NCI-H2029 treated with DMSO at 0.1 percent for 48 hours (cell line): Measurements from ENCODE around the gene OR51A2.
"Not testable (repeated sequence)": the region's sequence is repeated elsewhere in the genome, so short reads cannot be mapped to it uniquely, and the experiment has no call there.

ENCODE experiments used
- DNase-seq: peaks from one replicate; lab custom pipeline; 2025; lab: John Stamatoyannopoulos, UW

The OR51A2 gene, protein sequence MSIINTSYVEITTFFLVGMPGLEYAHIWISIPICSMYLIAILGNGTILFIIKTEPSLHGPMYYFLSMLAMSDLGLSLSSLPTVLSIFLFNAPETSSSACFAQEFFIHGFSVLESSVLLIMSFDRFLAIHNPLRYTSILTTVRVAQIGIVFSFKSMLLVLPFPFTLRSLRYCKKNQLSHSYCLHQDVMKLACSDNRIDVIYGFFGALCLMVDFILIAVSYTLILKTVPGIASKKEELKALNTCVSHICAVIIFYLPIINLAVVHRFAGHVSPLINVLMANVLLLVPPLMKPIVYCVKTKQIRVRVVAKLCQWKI

DNA sequence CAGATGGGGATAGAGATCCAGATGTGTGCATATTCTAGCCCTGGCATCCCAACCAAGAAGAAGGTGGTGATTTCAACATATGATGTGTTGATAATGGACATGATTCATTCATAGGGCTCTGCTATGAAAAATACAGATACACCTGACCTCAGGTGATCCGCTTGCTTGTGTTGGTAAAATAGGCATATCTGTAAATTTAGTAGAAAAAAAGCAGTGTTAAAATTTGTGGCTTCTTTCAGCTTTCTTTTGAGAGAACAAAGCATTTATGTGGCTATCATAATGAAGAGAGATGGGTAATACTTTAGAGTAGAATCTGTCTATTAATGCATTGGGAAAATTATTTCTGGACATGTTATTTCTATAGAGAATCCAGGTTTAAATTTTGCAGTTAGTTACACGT is at the start of gene OR51A2:
Gene OR51A2, minus strand, starts transcription at position 101 of the 400 bp plus-strand sequence. Its CDS starts 0 bp downstream, at position 101.
- not testable (repeated sequence) for DNase-seq

DNA sequence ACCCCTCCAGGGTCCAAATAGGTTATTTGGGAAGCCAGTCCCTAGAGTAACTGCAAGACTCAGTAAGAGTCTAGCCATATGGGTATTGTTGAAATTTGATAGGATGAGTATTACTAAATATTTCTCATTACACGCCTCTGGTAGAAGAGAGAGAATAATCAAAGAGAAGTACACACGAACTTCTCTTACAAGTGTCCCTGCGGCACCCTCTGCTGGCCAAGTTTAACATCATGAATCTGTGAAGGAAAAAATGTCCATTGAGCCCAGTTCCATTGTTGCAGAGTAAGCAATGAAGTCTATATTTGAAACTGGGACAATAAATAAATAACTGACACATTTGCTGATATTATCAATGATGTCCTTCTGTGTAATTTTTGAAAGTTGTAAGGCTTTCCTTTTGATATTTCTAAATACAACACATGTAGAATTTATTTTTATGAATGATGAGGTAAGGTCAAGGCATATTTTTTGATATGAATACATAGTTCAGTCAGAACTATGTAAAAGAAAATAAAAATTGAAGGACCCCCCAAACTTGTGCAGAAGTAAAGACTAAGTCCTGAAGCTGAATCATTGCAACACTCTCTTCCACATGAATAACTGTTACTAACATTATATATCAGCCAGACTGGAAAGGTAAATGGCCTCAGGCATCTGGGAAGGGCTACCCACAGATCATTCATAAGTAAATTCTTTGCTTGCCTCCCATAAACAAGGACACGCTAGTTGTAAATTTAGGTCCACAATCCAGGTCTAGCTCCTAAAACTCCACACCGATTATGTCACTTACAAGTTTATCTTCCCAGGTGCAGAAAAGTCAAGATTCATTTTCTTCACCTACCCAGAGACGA is 49.1 kb upstream of the OR51A2 start:
- peak; percentile 58 for DNase-seq

DNA sequence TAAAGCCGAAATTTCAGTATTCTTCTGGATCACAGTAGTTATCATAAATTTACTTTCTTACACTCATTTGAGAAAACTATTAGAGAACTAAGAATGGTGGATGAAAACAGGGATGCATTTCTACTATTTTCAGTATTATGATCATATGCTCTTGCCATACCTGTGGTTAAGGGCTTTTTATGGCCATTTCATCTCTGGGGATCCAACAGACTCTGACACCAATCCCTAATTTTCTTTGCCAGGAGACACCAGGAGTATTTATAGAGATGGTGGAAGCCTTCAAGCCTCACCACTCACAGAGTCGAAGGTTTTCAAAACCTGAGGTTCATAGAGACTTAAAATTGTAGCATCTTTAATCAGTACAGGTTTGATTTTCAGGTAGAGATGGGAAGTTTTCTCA is 39.0 kb upstream of the OR51A2 start, which contains the start of gene OR51L1:
Gene OR51L1, plus strand, starts transcription at position 301 of the 400 bp plus-strand sequence. CDS start 4,132 bp downstream, outside the sequence.
- DNase-seq, result no peak

DNA sequence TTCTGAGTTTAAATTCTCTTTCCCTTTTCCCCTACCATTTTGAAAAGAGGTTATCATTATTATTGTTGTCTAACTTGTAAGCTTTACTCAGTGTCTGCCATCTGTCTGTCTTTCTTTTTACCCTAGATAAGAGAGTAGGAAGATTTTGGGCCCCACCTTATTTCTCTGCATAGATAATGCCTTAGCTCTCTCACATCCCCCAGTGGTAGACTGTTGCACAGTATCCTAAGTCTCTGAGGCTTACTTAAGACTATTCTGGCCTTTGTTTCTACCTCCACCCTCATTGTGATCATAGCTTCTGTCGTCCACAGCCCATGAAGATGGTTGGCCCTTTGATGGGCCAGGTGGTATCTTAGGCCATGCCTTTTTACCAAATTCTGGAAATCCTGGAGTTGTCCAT is 35.5 kb upstream of the OR51A2 start:
- no peak for DNase-seq

DNA sequence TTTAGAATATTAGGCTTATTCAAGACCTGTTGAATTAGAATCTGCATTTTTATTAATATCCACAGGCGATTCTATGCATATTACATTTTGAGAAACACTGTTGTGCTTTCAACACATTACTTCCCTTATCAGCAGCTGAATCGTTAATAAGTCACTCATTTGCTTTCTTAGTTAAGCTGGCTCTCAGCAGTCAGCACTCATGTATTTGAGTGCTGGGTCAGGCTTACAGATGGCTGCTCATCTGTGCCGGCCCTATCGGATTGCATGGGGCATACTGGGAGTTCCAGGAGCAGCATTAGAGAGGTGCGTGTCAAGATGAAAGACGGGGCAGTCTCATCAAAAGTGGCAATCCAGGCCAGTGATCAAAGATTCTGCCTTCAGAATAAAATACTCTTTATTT is 28.3 kb upstream of the OR51A2 start:
- DNase-seq, result no peak

DNA sequence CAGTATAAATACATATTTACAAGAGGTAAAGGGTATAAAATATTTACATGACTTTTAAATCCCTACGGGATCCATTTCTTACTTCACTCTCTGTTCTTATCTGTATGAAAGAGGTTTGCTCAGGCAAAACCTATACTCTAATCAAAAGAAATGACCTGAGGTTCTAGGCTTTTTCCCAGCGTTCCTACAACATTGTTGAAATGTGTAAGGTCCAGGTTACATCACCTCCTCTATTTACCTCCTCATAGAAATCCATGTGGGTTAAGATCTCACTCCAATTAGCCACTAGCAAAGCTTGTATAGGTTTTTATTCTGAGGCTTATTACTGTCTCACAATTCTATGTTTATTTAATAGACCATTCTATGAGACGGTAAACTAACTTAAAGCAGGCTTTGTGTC is 27.2 kb upstream of the OR51A2 start:
- no peak for DNase-seq

DNA sequence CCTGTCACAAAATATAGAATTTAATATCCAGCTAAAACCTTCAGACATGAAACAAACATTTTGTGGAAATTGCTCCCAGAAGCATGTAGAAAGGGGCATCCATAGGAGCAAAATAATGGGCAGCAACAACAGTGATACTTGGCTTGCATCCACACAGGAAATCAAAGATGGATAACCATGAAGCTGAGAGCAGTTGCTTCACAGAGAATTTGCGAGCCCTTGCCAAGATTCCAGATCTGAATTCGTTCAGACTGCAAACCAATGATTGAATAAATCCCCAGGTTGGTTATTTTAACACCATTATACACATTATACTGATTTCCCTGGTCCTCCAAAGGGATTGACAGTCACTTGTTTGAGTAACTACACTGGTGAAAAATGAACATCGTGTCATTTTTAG is 23.5 kb upstream of the OR51A2 start:
- DNase-seq, result no peak

DNA sequence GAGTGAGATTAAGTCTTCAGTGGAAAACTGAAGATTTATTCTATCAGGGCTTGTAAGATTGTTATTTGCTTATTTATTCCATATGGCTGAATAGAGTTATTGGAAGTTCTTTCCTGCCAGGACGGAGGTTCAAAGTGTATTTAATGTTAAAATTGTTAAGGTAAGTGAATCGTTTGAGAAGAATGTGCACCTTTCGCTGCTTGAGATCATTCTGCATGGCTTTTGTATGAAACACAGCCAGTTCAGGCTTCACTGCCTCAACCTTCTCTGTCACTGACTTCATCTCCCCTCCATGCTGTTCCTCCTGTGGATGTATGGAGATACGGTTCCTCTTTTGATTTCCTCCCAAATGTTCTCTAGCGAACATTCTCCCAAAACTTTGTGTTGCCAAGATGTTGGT is 19.9 kb upstream of the OR51A2 start:
- DNase-seq, result no peak

DNA sequence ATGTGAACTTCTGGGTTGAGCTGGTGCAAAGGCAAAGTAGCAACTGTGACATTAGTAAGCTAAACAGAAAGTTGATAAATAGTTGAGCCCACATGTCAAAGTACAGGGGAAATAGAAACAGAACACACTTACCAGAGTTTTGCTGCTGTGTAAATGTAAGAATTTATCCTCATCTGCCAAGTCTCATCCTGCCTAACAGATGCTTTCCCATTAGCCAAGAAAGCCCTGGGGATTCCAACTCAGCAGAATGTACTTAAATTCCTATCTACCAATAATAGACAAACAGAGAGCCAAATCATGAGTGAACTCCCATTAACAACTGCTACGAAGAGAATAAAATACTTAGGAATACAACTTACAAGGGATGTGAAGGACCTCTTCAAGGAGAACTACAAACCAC is 7.3 kb upstream of the OR51A2 start:
- no peak for DNase-seq

DNA sequence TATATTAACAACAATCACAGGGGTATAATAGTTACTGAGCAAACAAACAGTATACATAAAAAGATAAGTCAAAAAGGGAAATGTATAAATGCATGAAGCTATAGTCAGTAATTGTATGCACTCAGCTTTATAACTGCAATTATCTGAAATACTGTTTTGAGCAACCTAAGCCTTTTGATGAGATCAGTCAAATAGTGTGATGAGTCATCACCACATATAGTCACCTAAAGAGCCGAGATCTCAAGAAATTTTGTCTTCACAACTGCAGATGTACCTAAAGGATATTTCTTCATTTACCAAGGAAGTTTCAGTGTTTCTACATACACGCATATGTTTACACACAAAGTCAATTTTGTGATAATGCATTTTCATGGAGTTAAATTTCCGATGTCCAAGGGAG is 5.4 kb upstream of the OR51A2 start:
- DNase-seq, result no peak

DNA sequence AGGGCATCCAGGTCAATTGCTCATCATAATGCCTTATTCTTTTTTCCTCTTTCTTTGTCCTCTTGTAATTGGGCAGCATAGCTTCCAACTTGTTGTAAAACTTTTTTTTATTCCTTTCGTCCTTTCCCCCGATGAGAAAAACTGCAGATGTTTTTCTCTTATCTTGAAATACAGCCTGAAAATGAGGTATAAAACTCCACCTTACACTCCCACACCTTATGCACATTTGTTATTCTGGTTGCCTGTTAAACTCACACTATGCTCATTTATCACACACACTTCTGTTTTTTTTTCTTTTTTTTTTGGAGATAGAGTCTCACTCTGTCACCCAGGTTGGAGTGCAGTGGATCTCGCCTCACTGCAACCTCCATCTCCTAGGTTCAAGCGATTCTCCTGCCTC is 1.9 kb upstream of the OR51A2 start:
- no peak for DNase-seq

DNA sequence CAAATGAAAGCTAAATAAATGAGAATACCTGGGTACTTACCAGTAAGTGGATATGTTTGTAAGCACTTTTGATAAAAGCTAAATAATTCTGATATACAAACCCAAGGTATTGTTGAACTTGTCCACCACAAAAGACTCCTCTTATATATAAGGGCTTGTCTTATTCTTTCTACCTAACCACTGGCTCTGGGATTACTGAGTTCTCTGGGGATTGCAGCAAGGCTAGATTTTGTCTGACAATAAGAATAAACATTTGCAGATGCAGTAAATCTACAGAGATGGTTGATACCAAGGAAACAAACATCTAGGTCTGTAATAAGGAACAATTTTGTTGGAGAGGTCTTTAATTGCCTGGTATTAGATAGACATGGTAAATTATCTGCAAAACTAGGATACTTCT is 8.0 kb downstream of the OR51A2 start, which contains the start of gene OR51A4:
Gene OR51A4, minus strand, starts transcription at position 101 of the 400 bp plus-strand sequence. CDS start 505 bp downstream, outside the sequence.
- DNase-seq, result no peak

DNA sequence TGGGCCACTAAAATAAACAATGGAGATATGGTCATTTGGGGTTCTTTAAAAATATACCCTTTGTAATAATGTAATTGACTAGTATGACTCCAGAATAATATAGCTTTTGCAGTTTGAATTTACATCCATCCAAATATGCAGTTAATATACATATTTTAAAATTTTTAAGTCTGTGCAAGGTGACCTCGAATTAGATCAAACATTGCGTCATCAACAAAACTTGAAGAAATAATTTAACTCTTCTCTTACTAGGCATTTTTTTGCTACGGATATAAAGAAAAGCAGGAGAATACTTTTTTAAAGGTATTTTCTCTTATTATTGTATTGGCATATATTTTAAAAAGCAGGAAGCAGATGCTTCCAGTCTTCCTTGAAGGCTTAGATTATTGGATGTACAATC is 18.8 kb downstream of the OR51A2 start:
- DNase-seq, result no peak

DNA sequence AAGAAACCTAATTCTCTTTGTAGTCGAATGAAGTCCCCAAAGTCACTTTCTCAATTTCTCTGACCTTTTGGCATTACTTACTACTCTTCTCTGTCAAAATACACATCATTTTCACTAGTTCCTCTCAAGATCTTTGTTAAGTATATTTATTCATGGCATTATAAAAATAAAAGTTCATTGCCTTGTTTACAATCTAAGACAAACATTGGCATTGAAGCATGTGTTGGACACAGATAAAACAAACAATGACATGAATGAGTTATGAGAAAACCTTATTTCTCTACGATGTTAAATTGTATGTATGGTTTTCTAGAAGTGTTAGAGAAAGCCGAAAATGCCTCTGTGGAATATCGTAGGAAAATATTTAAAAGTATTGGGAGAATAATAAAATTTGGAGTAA is 22.8 kb downstream of the OR51A2 start:
- DNase-seq, result peak; percentile 44

DNA sequence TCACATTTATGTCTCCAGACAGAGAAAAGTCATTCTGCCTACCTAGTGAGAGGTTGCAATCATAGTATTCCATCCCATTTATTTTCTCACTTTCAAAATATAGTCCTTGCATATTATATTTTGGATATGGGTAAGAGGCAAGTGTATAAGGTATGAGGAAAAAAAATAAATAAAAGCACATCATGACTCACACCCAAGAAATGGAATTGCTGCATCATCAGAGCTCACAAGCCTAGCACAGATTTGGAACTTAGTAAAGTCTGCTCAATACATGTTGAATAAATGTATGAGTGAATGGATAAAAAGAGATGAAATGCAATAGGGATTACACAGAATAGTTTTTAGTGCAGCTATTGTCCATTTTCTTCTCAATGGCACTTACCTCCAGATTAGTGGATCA is 28.9 kb downstream of the OR51A2 start:
- no peak for DNase-seq

DNA sequence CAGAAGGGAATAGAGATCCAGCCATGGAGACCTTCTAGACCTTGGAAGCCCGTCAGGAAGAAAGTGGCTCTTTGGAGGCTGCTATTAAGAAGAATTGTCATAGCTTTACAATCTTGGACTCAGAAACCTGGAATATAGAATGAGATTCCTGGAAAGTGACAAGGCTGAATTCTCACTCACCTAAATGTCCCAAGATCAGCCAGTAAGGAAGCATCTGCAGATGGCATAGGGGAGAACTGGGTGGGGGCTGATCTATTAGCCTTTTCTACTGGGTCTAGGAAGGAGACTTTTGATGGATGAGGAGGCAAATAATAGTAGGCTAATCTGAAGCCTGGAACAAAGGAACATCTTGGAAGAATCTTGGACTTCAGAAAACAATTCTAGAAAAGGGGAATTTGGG is 31.3 kb downstream of the OR51A2 start, which contains the start of gene OR51G1:
Gene OR51G1, minus strand, starts transcription at position 101 of the 400 bp plus-strand sequence. Its CDS starts 0 bp downstream, at position 101.
- DNase-seq, result no peak

DNA sequence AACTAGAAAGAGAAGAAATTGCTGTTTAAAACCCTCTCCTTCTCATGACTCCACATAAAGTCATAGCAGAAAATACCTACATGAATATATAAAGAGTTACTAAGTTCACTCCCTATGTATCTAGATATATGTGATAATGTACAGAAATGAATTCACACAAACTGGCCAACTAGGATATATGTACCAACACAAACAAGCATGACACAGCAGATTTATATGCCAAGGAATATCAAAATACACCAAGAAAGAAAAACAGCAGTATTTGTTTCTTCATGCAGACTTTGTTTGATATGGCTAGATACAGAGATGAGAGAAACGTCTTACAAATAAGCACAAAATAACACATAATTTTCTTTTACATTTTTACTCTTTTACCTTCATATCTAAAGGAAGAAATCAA is 33.2 kb downstream of the OR51A2 start:
- DNase-seq, result no peak

DNA sequence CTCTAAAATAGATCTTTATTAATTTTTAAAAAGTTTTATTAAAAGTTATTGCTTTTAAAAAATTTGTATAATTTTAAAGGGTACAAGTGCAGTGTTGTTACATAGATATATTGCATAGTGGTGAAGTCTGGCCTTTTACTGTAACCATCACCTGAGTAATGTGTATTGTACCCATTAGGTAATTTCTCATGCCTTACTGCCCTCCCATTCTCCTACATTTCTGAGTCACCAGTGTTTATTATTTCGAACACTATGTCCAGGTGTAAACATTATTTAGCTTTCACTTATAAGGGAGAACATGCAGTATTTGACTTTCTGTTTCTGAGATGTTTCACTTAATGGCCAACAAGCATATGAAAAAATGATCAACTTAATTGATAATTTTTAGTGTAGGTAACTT is 33.7 kb downstream of the OR51A2 start:
- DNase-seq, result no peak

DNA sequence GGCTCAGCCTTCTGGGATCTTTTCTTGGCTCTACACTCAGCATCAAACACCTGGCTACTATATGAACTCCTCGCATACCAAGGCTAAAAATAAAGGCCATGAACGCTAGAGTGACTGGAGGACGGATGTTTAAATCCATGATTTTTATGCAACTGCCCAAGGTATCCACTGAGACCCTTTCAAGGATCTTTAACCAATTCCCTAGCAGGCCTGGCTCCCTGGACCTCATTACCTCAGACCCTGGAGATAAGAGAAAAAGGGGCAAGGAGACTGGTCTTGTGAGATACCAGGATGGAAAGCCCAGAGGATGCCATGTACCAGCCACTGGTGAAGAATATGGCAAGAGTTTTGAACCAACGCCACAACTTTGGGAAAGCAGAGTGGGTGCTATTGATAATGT is 36.3 kb downstream of the OR51A2 start, which contains the start of gene OR51G2:
Gene OR51G2, minus strand, starts transcription at position 101 of the 400 bp plus-strand sequence. CDS start 3,687 bp downstream, outside the sequence.
- no peak for DNase-seq

DNA sequence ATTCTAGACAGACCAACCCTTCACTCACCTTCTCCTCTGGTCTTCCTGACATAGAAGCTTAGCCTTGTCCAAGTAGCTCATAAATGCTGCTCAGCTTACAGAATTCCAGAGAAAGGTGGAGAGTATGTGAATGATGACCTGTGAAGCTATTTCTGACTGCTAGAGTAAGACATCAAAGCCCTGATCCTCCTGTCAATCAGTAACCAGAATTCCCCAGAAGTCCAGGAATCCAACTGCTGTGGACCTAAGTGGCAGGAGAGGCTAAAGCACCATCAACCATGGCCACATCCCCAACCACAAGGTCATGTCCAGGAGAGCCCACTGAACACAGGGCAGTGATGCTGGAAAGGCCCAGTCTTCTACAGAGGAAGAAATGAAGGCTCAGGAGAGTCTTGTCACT is 38.9 kb downstream of the OR51A2 start:
- DNase-seq, result no peak
